NCI-H345 (cell line): ENCODE measurements around the gene TEF.
"Not testable (repeated sequence)": the region's sequence is repeated elsewhere in the genome, so short reads cannot be mapped to it uniquely, and the experiment has no call there.

Experiments
- DNase-seq: peaks from one replicate; lab custom pipeline; 2025; lab: John Stamatoyannopoulos, UW

TEF gene

GRCh38 chr22:41383085-41383484 lies 1.3 kb downstream of the TEF start:
- DNase-seq = no peak

DNA sequence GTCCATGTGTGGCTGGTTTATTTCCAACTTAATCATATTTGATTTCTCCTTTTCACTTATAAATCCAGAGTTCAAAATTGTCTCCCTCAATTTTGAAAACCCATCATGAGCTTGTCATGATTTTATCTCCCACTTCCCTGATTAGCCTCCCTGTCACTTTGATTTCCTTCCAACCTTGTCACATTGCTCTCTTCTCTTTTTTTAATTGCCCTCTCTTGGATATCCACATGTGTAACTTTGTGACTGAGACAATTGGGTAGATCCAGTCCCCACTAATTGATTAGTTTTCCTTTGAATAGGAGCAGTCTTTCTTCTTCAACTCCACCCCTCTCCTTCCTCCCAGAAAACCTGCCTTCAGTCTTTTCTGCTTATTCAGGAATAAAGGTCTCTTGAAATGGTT lies 2.4 kb downstream of the TEF start:
- DNase-seq = no peak

DNA sequence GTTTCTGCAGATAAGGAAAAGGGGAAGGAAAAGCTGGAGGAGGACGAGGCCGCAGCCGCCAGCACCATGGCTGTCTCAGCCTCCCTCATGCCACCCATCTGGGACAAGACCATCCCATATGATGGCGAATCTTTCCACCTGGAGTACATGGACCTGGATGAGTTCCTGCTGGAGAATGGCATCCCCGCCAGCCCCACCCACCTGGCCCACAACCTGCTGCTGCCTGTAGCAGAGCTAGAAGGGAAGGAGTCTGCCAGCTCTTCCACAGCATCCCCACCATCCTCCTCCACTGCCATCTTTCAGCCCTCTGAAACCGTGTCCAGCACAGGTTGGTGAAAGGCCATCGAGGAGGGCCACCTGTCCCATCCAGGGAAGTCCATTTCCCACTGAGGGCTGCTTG lies 5.6 kb downstream of the TEF start:
- no peak for DNase-seq

GRCh38 chr22:41394012-41394356 lies 12.2 kb downstream of the TEF start:
- no peak for DNase-seq

DNA sequence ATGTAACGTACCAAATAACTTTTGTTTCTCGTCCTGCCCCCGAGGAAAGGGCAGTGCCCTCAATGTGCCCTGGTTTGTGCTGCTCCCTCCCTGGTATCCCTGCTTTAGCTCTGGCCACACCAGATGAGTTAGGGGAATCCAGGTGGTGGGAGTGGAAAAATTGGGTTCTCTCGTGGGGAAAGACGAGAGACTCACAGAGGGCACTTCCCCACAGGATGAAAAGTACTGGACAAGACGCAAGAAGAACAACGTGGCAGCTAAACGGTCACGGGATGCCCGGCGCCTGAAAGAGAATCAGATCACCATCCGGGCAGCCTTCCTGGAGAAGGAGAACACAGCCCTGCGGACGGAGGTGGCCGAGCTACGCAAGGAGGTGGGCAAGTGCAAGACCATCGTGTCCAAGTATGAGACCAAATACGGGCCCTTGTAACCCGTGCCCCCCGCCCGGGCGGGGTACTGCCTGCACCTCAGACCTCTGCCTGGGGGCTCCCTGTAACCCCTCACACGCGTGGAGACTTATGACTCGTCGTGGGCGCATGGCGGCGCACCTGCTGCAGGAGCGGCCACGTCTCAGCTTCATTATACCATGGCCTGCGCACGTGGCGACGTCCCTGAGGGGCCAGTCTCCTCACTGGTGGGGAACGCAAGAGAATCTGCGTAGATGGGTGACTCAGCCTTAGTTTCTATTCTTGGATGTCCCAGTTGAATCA lies 13.9 kb downstream of the TEF start:
- no peak for DNase-seq

- DNase-seq = no peak
These were observed 15.5 kb downstream of the TEF start for GRCh38 chr22:41397143-41397811.

- no peak for DNase-seq
These were observed 17.2 kb downstream of the TEF start for GRCh38 chr22:41398921-41399320.

DNA sequence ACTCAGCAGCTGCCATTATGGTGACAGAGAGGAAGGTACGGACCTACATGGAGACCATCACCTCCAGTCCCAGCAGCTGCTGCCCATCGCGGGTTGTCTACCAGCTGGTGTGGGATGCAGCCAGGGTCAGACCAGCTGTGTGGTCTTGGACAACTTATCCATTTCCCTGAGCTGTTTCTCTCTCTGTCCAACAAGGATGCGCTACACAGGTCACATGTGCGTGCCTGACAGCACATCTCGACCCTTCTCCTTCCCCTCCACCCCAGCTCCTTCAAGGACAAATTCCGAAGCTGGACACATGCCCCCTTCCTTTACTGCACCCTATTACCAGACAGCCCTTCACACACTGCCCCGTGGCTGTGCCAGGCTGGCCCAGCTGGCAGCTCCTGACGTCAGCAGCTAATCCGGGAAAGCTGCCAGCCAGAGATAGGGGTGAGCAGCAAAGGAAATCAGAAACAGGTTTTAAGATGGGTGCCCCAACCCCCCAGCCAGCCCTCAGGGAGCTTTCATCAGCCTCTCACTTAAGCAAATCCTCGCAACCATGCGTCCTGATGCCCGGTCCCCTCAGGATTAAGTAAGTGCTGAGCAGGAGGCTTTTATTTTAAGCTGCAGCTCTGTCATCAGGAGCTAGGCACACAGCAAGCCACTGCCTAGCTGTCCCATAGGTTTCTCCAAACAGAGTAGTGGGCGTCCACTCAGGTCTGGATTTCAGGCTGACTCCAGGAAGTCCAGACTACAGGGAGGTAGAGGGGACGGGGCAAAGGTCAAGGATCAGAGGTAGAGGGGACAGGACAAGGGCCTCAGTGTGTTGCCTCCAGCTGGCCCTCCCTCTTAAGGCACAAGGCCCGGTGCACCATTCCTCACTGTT lies 20.3 kb downstream of the TEF start:
- DNase-seq = peak; percentile 60

- not testable (repeated sequence) for DNase-seq
These were observed 21.1 kb downstream of the TEF start for GRCh38 chr22:41402851-41403250.

DNA sequence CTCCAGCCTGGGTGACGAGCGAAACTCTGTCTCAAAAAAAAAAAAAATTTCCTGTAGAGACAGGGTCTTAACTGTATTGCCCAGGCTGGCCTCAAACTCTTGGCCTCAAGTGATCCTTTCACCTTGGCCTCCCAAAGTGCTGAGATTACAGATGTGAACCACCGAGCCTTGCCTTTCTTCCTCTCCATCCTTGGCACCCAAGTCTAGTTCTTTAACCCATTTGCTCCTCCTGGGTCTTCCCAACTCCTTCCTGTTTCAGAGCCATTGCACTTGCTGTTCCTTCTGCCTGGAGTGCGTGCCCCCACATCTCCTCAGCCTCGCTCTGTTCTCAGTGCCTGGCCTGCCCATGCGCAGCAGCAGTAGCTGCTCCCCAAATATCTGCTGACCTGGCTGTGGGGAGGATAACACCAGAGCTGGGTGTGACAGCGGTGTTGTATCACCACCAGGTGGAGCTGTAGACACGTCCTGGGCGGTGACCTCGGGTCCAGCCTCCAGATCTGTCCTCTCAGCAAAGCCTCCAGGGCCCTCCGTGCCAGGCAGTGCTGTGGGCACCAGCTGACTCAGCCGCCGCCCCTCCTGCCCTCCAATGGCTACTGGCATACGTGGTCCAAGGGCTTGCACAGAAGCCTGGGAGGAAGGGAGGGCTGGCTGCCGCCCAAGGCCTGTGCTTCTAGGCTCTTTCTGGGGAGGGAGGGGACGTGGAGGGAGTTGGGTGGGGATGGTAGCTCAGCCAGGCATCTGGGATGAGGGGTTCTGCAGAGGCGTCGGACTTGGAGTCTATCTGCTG lies 22.0 kb downstream of the TEF start:
- peak; percentile 73 for DNase-seq

GRCh38 chr22:41405588-41405987 lies 23.8 kb downstream of the TEF start:
- DNase-seq = no peak

- DNase-seq = no peak
These were observed 24.7 kb downstream of the TEF start for GRCh38 chr22:41406410-41406809.

DNA sequence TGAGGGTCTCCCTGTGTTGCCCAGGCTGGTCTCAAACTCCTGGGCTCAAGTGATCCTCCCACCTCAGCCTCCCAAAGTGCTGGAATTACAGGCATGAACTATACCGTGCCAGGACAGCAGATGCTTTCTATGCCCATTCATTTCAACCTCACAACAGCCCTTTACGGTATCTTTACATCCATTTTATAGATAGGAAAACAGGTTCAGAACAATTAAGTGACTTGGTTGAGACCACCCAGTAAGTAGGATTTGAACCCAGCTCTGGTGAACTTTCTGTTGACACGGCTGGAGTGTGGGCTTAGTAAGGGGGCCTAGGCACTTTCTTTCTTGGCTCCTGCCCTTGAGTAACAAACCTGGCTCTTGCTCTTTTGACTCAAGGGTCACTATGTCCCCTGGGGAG lies 25.7 kb downstream of the TEF start:
- no peak for DNase-seq

DNA sequence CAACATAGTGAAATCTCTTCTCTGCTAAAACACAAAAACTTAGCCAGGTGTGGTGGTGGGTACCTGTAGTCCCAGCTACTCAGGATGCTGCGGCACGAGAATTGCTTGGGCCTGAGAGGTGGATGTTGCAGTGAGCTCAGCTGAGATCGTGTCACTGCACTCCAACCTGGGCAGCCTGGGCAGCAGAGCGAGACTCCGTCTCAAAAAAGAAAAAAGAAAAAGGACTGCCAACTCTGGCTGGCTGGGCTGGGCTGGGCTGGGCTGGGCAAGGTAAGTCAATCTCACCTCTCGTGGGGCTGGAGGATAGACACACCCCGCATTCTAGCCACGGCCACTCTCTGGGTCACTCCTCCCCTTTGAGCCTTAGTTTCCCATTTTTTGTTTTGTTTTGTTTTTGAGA lies 26.9 kb downstream of the TEF start:
- DNase-seq = no peak

DNA sequence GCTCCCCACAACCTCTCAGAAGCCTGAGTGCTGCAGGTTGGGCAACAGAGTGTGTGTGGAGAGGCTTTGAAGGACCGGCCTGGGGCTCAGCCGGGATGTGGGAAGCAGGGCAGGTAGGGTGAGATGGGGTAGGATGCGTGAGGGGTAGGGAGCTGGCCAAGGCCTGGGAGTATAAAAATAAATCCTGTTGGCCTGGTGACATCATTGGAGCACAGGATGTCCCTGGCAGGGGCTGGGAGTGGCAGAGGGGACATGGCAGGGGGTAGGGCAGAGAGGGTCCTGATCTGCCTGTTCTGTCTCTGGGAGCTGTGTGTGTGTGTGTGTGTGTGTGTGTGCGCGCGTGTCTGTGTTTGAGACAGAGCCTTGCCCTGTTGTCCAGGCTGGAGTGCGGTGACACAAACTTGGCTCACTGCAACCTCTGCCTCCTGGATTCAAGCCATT lies 28.6 kb downstream of the TEF start:
- DNase-seq = no peak

- no peak for DNase-seq
These were observed 29.5 kb downstream of the TEF start for GRCh38 chr22:41411021-41411851.

GRCh38 chr22:41415554-41415953 lies 33.8 kb downstream of the TEF start:
- no peak for DNase-seq

DNA sequence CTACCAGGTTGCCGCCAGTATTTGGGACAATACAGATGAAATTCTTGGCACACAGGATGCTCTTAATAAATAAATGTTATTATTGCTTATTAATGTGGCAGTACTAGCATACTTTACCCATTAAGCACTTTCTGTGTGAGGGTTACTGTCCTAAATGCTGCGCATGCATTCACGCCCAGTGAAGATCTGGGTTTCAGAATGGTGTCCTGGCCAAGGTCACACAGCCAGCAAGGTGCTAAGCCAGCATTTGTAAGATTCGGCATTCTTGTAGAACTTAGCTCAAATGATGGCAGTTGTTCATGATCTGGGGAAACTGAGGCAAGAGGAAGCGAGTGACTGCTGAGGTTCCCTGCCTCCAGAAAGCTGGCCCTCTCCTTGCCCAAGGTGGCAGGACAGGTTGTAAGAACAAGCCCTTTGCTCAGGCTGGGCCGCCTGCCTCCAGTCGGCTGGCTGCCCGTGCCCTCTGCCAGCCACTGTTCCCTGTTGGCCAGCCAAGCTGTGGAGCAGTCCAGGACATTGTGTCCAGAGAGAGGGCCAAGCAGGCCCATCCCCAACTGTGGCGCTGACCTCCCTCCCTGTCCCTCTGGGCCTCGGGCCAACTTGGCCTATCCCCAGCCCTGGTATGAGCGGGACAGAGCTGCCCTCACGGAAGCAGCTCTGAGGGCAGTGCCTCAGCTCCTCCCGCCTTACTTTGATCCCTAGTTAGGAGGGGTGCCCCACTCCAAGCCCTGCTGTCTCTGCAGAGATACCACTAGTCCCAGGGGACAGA lies 36.1 kb downstream of the TEF start:
- no peak for DNase-seq

DNA sequence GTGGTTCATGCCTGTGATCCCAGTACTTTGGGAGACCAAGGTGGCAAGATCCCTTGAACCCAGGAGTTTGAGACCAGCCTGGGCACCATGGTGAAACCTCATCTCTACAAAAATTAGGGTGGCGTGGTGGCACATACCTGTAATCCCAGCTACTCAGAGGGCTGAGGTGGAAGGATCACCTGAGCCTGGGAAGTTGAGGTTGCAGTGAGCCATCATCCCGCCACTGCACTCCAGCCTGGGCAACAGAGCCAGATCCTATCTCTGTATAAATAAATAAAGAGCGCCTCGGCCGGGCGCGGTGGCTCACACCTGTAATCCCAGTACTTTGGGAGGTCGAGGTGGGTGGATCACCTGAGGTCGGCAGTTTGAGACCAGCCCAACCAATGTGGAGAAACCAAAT lies 37.0 kb downstream of the TEF start:
- DNase-seq = no peak

DNA sequence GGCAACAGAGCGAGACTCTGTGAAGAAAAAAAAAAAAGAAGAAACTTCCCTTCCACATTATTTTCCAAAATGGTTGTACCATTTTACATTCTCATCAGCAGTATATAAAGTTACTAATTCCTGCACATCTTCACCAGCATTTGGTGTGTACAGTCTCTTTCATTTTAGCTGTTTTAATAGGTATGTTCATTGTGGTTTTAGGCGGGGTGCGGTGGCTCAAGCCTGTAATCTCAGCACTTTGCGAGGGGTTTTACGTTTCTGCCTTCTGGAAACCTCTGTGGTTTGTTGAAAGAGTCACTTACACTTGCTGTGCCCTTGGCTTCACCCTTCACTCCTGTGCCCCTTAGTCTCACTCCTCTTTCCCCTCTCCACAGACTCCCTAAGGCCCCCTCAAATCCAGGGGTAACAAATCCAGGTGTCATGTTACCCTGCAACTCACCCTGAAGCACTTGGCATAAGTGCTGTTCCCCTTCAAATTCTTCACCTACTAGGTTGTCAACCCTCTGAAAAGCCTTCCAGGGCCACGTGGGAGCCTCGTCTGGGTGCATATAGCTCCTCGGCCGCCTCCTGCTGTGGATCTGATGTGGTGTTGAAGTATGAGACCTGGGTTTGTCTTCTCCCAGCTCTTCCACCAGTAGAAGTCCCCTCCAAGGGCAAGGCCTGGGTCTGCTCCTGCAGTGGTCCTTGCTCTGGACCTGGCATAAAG lies 44.1 kb downstream of the TEF start:
- no peak for DNase-seq
